Karpas-422 (cell line): ENCODE measurements around the gene ODAD4. TPM values are rescaled to one million over a fixed set of nuclear protein-coding genes. Genes with fewer than 3 reads are reported as not detected.
A peak's percentile ranks its signal among the peaks of the same experiment; 100 is the strongest.

Experiments
- DNase-seq: peaks from one replicate; pipeline ENCODE4 v3.0.0-alpha.2; 2015
- H2AFZ ChIP-seq: fragments of 200-600 bp; sonication (generic); 2 replicates; pipeline ENCODE4 v1.6.1; 2014; ENCODE audit warnings: antibody characterized with exemption, low read length, mixed read lengths
- H3K27ac ChIP-seq: fragments of 200-600 bp; sonication (generic); 2 replicates; pipeline ENCODE4 v1.5.1; 2014; ENCODE audit warnings: mild to moderate bottlenecking, low read length, moderate library complexity
- H3K27me3 ChIP-seq: fragments of 200-600 bp; sonication (generic); 2 replicates; pipeline ENCODE4 v1.6.1; 2014; ENCODE audit warnings: low read length, mixed read lengths
- H3K36me3 ChIP-seq: fragments of 200-600 bp; sonication (generic); 2 replicates; pipeline ENCODE4 v1.6.1; 2014; ENCODE audit warnings: low read length, mixed read lengths; ENCODE audit not compliant: insufficient read depth
- H3K4me1 ChIP-seq: fragments of 200-600 bp; sonication (generic); 2 replicates; pipeline ENCODE4 v1.6.1; 2014; ENCODE audit warnings: mild to moderate bottlenecking, low read length, mixed read lengths
- H3K4me2 ChIP-seq: fragments of 200-600 bp; sonication (generic); 2 replicates; pipeline ENCODE4 v1.6.1; 2014; ENCODE audit warnings: low read length, low read depth, mild to moderate bottlenecking; ENCODE audit not compliant: poor library complexity, severe bottlenecking
- H3K4me3 ChIP-seq: fragments of 200-600 bp; sonication (generic); 2 replicates; pipeline ENCODE4 v1.5.1; 2014; ENCODE audit warnings: mild to moderate bottlenecking, antibody characterized with exemption, low read length, mixed read lengths
- H3K79me2 ChIP-seq: fragments of 200-600 bp; sonication (generic); 2 replicates; pipeline ENCODE4 v1.6.1; 2014; ENCODE audit warnings: mild to moderate bottlenecking, low read length, mixed read lengths
- H3K9ac ChIP-seq: fragments of 200-600 bp; sonication (generic); 2 replicates; pipeline ENCODE4 v1.6.0; 2014; ENCODE audit warnings: low read length
- H3K9me2 ChIP-seq: fragments of 200-600 bp; sonication (generic), shearing (Covaris generic); replicated peaks from 2 replicates; pipeline ENCODE4 v1.6.0; 2014; ENCODE audit warnings: mild to moderate bottlenecking, low read length, moderate library complexity; ENCODE audit not compliant: insufficient read depth
- H3K9me3 ChIP-seq: fragments of 300-700, 200-600 bp; sonication (generic); 2 replicates; pipeline ENCODE4 v1.6.1; 2014; ENCODE audit warnings: low read length, mixed read lengths
- H4K20me1 ChIP-seq: fragments of 200-600 bp; sonication (generic); 2 replicates; pipeline ENCODE4 v1.6.1; 2014; ENCODE audit warnings: mild to moderate bottlenecking, antibody characterized with exemption, low read length, low read depth; ENCODE audit not compliant: insufficient read depth
- total RNA-seq: library from RNA; depleted of rRNA; stranded (reverse); fragments of >200 nt; shearing (Covaris generic); gene quantifications from 2 replicates; pipeline ENCODE4 v1.2.3, GENCODE V29; 2014; ENCODE audit warnings: low replicate concordance

The ODAD4 gene
- total RNA-seq, 1 experiment from 2014 or later: 0.67 TPM

- Histone ChIP-seq H3K27me3 (no peaks in the 10 kb centered on the region), H3K27ac (peak overlapping the region; percentile 86), H2AFZ (no peak overlapping the region), H3K9ac (no peak overlapping the region), H3K4me3 (no peak overlapping the region), H3K4me2 (no peak overlapping the region), H3K4me1 (peaks cover 22% of the 10 kb centered on the region), H3K9me2 (no peaks in the 10 kb centered on the region), H3K9me3 (no peaks in the 10 kb centered on the region), H3K36me3 (peaks cover 33% of the 10 kb centered on the region), H4K20me1 (peaks cover 34% of the 10 kb centered on the region; the same call in 1 of the 2 replicates), H3K79me2 (peaks cover 21% of the 10 kb centered on the region)
- DNase-seq: no peak
Measured at GRCh38 chr17:41974658-41975057, 44.2 kb downstream of the ODAD4 start.

- no peak overlapping the region for H2AFZ ChIP-seq
- peaks cover 22% of the 10 kb centered on the region for H3K4me1 ChIP-seq
- peaks cover 36% of the 10 kb centered on the region for H3K36me3 ChIP-seq
- H3K9me3 ChIP-seq: no peaks in the 10 kb centered on the region
- H3K9ac ChIP-seq: no peak overlapping the region
- H3K9me2 ChIP-seq: no peaks in the 10 kb centered on the region
- peaks cover 34% of the 10 kb centered on the region; the same call in 1 of the 2 replicates for H4K20me1 ChIP-seq
- no peak for DNase-seq
- no peak overlapping the region for H3K4me3 ChIP-seq
- H3K27ac ChIP-seq: peak overlapping the region; percentile 86
- no peaks in the 10 kb centered on the region for H3K27me3 ChIP-seq
- peaks cover 20% of the 10 kb centered on the region for H3K79me2 ChIP-seq
- no peak overlapping the region for H3K4me2 ChIP-seq
Measured at GRCh38 chr17:41975099-41976083, 45.0 kb downstream of the ODAD4 start.

- DNase-seq: no peak
- H4K20me1 ChIP-seq: peaks cover 29% of the 10 kb centered on the region; the same call in 1 of the 2 replicates
- peaks cover 22% of the 10 kb centered on the region for H3K4me1 ChIP-seq
Measured at GRCh38 chr17:41976142-41976768, 45.8 kb downstream of the ODAD4 start.

GRCh38 chr17:41977991-41978390, 47.6 kb downstream of the ODAD4 start:
- H3K79me2 ChIP-seq: peaks cover 7% of the 10 kb centered on the region
- H3K36me3 ChIP-seq: peaks cover 42% of the 10 kb centered on the region
- no peak for DNase-seq
- H3K4me2 ChIP-seq: no peak overlapping the region
- H3K9me3 ChIP-seq: no peaks in the 10 kb centered on the region
- no peaks in the 10 kb centered on the region for H3K27me3 ChIP-seq
- H3K4me1 ChIP-seq: peaks cover 13% of the 10 kb centered on the region
- peaks cover 16% of the 10 kb centered on the region; the same call in 1 of the 2 replicates for H4K20me1 ChIP-seq
- H2AFZ ChIP-seq: no peak overlapping the region
- H3K27ac ChIP-seq: no peak overlapping the region
- no peak overlapping the region for H3K4me3 ChIP-seq
- H3K9me2 ChIP-seq: no peaks in the 10 kb centered on the region
- H3K9ac ChIP-seq: no peak overlapping the region

More at GRCh38 chr17:41976142-41976768, 45.8 kb downstream of the ODAD4 start:
- Histone ChIP-seq H3K36me3 (peaks cover 38% of the 10 kb centered on the region), H2AFZ (no peak overlapping the region), H3K4me2 (no peak overlapping the region), H3K27me3 (no peaks in the 10 kb centered on the region), H3K9ac (peak overlapping the region; percentile 33; the same call in 1 of the 2 replicates), H3K9me3 (no peaks in the 10 kb centered on the region), H3K4me3 (no peak overlapping the region), H3K9me2 (no peaks in the 10 kb centered on the region), H3K27ac (peak overlapping the region; percentile 86), H3K79me2 (peaks cover 11% of the 10 kb centered on the region; the same call in 1 of the 2 replicates)

- no peak overlapping the region for H3K27ac ChIP-seq
- H3K9ac ChIP-seq: no peak overlapping the region
- no peak overlapping the region for H3K4me3 ChIP-seq
- peaks cover 47% of the 10 kb centered on the region for H3K36me3 ChIP-seq
- H2AFZ ChIP-seq: no peak overlapping the region
- H3K4me2 ChIP-seq: no peak overlapping the region
- no peak for DNase-seq
- no peaks in the 10 kb centered on the region for H4K20me1 ChIP-seq
- H3K9me3 ChIP-seq: no peaks in the 10 kb centered on the region
- H3K79me2 ChIP-seq: peaks cover 7% of the 10 kb centered on the region
- H3K4me1 ChIP-seq: peaks cover 18% of the 10 kb centered on the region
- no peaks in the 10 kb centered on the region for H3K9me2 ChIP-seq
- no peaks in the 10 kb centered on the region for H3K27me3 ChIP-seq
Measured at GRCh38 chr17:41982026-41982760, 51.8 kb downstream of the ODAD4 start.

GRCh38 chr17:41984454-41984853, 54.0 kb downstream of the ODAD4 start:
- Histone ChIP-seq H3K4me2 (no peak overlapping the region), H3K4me1 (peaks cover 15% of the 10 kb centered on the region), H3K27me3 (no peaks in the 10 kb centered on the region), H4K20me1 (no peaks in the 10 kb centered on the region), H3K9ac (no peak overlapping the region), H3K27ac (peak overlapping the region; percentile 79), H2AFZ (no peak overlapping the region), H3K79me2 (peaks cover 7% of the 10 kb centered on the region), H3K9me2 (no peaks in the 10 kb centered on the region), H3K9me3 (no peaks in the 10 kb centered on the region), H3K4me3 (no peak overlapping the region), H3K36me3 (peaks cover 67% of the 10 kb centered on the region)
- no peak for DNase-seq

- Histone ChIP-seq H2AFZ (no peak overlapping the region), H3K4me2 (no peak overlapping the region), H3K4me1 (peaks cover 15% of the 10 kb centered on the region), H3K9ac (no peak overlapping the region), H3K9me3 (no peaks in the 10 kb centered on the region), H3K79me2 (peaks cover 7% of the 10 kb centered on the region), H3K36me3 (peaks cover 71% of the 10 kb centered on the region), H3K4me3 (no peak overlapping the region), H3K27ac (peak overlapping the region; percentile 79; the same call in 1 of the 2 replicates), H4K20me1 (no peaks in the 10 kb centered on the region), H3K27me3 (no peaks in the 10 kb centered on the region), H3K9me2 (no peaks in the 10 kb centered on the region)
- no peak for DNase-seq
Measured at GRCh38 chr17:41985919-41986318, 55.5 kb downstream of the ODAD4 start.
